Central memory CD8-positive, alpha-beta T cell (primary cell): ENCODE measurements around the gene RBM42.
A peak's percentile ranks its signal among the peaks of the same experiment; 100 is the strongest.
"Not testable (repeated sequence)": the region's sequence is repeated elsewhere in the genome, so short reads cannot be mapped to it uniquely, and the experiment has no call there.

Source experiments
- ATAC-seq: fragments of 150-1000 bp; cut with Tn5 transposase; replicated peaks from 2 replicates; pipeline ENCODE4 v1.10.0; 2022; ENCODE audit warnings: mild to moderate bottlenecking, moderate FRiP score, moderate number of reproducible peaks; ENCODE audit not compliant: poor library complexity, severe bottlenecking; ENCODE audit errors: extremely low read depth
- DNase-seq, 2 donors: peaks; one replicate each; pipeline ENCODE4 v3.0.0; 2021; ENCODE audit warnings: low spot score in 2 of 2
- H3K27ac Mint-ChIP-seq: one replicate; pipeline ENCODE4 v1.8.0; 2022; ENCODE audit warnings: low read depth, mild to moderate bottlenecking, moderate library complexity, mixed read lengths
- H3K27me3 Mint-ChIP-seq: one replicate; pipeline ENCODE4 v1.8.0; 2022; ENCODE audit warnings: mixed read lengths
- H3K36me3 Mint-ChIP-seq: one replicate; pipeline ENCODE4 v1.8.0; 2022; ENCODE audit warnings: mild to moderate bottlenecking, moderate library complexity, mixed read lengths; ENCODE audit not compliant: insufficient read depth
- H3K4me1 Mint-ChIP-seq: one replicate; pipeline ENCODE4 v1.8.0; 2022; ENCODE audit warnings: mixed read lengths
- H3K4me3 Mint-ChIP-seq: one replicate; pipeline ENCODE4 v1.8.0; 2022; ENCODE audit warnings: mild to moderate bottlenecking, moderate library complexity, mixed read lengths
- H3K9me3 Mint-ChIP-seq: one replicate; pipeline ENCODE4 v1.8.0; 2022; ENCODE audit warnings: mixed read lengths

RBM42 gene

DNA sequence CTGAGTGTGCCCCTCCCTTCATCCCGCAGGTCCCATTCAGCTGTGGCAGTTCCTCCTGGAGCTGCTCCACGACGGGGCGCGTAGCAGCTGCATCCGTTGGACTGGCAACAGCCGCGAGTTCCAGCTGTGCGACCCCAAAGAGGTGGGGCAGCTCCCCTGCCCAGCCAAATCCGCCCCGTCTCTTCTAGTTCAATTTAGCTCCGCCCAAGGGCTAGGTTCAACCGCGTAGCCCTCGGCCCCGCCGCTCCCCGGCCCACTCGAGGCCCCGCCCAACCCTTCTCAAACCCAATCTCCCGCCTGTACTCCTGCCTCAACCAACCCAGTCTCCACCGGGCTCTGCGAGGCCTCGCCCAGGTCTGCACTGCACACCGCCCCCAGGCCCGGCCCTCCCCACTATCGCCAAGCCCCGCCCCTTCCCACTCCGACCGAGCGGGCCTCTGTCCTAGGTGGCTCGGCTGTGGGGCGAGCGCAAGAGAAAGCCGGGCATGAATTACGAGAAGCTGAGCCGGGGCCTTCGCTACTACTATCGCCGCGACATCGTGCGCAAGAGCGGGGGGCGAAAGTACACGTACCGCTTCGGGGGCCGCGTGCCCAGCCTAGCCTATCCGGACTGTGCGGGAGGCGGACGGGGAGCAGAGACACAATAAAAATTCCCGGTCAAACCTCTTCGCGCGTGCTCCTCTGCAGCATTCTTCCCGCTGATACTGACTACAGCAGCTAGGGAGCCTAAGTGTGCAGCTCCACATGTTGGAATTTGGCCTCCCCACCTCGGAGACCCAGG is 15.6 kb downstream of the RBM42 start:
- H3K4me1 Mint-ChIP-seq: peaks cover 30% of the 10 kb centered on the region
- DNase-seq (peak; percentile 84 to 88), ATAC-seq (peak; percentile 83)
- peak overlapping the region; percentile 86 for H3K4me3 Mint-ChIP-seq
- no peaks in the 10 kb centered on the region for H3K27me3 Mint-ChIP-seq
- peaks cover 10% of the 10 kb centered on the region for H3K36me3 Mint-ChIP-seq
- no peaks in the 10 kb centered on the region for H3K9me3 Mint-ChIP-seq
- H3K27ac Mint-ChIP-seq: peak overlapping the region; percentile 63

DNA sequence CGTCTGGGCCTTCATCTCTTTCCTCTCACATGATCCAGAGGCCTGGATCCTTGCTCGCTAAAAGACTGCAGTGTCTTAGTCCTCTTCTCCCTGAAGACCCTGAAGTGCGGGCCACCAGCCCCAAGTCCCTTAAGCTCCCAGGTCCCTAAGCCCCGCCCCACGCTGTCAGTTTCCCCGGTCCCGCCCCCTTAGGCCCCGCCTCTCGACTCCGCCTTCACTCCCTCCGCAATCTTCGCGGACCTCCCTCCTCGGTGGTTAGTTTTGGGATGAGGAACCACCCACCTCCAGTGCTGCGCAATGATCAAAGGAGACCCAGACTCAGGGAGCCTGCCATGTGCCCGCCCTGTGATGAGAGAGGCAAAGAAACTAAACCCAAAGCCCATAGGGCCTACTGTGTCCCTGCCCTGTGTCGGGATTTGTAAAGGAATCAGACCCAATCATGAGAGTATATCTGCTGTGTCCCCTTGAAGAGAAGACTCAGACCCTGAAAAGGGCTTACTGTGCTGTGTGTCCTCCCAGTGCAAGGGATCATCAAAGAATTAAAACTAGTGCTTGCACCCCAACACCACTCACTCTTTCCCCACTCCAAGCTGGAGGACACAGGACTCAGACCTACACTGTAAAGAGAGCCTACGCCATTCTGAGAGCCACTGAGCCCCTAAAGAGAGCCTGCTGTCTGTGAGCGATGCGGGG is 16.3 kb downstream of the RBM42 start:
- peak; percentile 25 to 37 for DNase-seq
- no peaks in the 10 kb centered on the region for H3K9me3 Mint-ChIP-seq
- H3K4me1 Mint-ChIP-seq: peaks cover 30% of the 10 kb centered on the region
- no peaks in the 10 kb centered on the region for H3K27me3 Mint-ChIP-seq
- H3K36me3 Mint-ChIP-seq: peaks cover 13% of the 10 kb centered on the region
- ATAC-seq: no peak
- H3K4me3 Mint-ChIP-seq: peak overlapping the region; percentile 86
- H3K27ac Mint-ChIP-seq: peak overlapping the region; percentile 63

DNA sequence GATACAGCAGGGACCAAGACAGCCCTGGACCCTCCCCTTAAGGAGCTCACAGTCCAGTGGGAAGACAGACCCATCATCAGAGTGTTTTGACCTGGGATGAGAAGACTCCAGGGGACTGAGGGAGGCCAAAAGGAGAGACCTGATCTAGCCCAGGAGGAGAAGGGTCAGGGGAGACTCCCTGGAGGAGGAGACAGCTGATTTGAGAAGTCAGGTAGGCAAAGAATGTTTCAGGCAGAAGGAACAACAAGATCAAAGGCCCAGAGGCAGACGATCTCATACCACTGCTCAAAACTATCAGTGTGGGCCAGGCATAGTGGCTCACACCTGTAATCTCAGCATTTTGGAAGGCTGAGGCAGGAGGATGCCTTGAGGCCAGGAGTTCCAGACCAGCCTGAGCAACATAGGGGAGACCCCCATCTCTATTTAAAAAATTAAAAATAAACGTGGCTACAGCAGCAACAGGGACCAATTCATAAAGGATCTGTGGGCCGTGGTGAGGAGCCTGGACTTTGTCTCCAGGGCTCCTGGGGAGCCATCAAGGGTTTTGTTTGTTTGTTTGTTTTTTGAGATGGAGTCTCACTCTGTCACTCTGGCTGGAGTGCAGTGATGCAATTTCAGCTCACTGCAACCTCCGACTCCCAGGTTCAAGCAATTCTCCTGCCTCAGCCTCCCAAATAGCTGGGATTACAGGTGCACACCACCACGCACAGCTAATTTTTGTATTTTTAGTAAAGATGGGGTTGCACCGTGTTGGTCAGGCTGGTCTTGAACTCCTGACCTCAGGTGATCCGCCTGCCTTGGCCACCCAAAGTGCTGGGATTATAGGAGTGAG is 17.1 kb downstream of the RBM42 start:
- ATAC-seq (no peak), DNase-seq (no peak)
- Mint-ChIP-seq H3K36me3 (peaks cover 13% of the 10 kb centered on the region), H3K27ac (peak overlapping the region; percentile 63), H3K27me3 (no peaks in the 10 kb centered on the region), H3K9me3 (no peaks in the 10 kb centered on the region), H3K4me3 (peak overlapping the region; percentile 86), H3K4me1 (peaks cover 31% of the 10 kb centered on the region)

DNA sequence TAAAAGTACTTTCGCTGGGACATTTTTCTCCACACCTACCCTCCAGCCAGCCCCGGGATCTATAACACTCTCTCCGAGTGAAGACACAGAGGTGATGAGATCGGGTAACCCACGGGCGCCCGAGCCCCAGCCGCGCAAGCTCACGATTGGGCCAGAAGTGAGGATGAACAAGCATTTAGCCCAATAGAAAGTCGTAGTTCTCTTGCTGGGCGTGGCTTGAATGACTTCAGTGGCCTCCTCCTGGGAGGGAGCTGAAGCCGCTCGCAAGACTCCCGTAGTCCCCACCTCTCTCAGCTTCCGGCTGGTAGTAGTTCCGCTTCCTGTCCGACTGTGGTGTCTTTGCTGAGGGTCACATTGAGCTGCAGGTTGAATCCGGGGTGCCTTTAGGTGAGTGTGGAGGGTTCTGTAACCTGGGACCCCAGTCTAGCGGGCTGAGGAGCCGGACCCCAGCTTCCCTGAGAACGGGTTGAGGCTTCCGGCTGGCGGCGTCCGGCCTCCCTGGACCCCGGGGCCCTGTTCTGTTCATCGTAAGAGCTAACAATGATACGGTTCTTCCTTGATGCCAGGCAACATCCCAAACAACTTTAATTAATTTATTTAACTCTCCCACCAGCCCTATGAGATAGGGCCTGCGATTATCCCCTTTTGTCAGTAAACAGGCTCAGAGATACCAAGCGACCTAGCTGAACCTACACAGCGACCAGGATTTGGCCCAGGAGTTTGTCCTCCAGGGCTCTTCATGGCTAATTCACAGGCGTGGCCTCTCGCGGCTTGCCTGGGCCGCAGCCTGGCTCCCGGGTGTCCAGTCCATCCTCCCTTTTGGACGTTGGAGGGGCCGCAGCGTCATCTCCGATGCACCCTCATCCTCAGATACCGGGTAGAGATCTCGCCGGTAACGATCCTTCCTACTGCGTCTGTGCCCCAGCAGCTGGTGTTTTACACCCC is 19.5 kb downstream of the RBM42 start, which contains the start of gene COX6B1:
Gene COX6B1 (plus strand): TSS at position 307 of the 945 bp plus-strand sequence. CDS start 2,921 bp downstream, outside the sequence.
- Mint-ChIP-seq H3K36me3 (peaks cover 30% of the 10 kb centered on the region), H3K4me1 (peaks cover 35% of the 10 kb centered on the region), H3K27me3 (no peaks in the 10 kb centered on the region), H3K4me3 (peak within 1 kb of the TSS; percentile 89), H3K9me3 (no peaks in the 10 kb centered on the region), H3K27ac (peak within 1 kb of the TSS; percentile 82)
- DNase-seq (peak; percentile 78 to 90), ATAC-seq (peak; percentile 75)

DNA sequence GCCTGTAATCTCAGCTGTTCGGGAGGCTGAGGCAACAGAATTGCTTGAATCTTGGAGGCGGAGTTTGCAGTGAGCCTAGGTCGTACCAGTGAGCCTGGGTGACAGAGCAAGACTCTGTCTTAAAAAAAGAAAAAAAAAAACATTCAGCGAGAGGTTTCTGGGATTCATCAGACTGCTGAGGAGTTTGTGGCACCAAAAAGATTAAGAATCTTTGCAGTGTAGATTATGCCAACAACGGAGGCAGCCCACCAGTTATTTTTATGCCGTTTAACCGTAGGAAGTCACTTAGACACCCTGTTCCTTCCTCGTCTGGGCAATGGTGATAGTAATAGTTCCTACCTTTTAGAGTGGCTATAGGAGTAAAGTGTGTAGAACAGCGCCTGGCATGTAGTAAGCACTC is 21.7 kb downstream of the RBM42 start:
- Mint-ChIP-seq H3K36me3 (peaks cover 50% of the 10 kb centered on the region), H3K27ac (no peak overlapping the region), H3K4me1 (peaks cover 22% of the 10 kb centered on the region), H3K27me3 (no peaks in the 10 kb centered on the region), H3K9me3 (no peaks in the 10 kb centered on the region), H3K4me3 (no peak overlapping the region)
- DNase-seq (no peak), ATAC-seq (no peak)

DNA sequence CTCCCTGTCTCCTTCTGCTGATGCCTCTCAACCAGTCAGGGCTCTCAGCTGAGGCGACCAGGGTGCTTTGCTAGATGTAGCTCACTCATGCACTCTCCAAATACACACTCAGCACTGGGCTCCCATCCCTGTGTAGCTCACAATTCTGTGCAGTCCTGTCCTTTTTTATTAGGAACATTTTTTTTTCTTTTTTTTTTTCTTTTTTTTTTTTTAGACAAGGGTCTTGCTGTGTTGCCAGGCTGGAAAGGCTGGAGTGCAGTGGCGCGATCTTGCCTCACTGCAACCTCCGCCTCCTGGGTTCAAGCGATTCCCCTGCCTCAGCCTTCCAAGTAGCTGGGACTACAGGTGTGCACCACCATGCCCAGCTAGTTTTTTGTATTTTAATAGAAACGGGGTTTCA is 26.0 kb downstream of the RBM42 start:
- not testable (repeated sequence) for H3K27me3 Mint-ChIP-seq, H3K4me3 Mint-ChIP-seq, H3K9me3 Mint-ChIP-seq, ATAC-seq, H3K27ac Mint-ChIP-seq, DNase-seq
- H3K4me1 Mint-ChIP-seq: peaks cover 17% of the 10 kb centered on the region
- H3K36me3 Mint-ChIP-seq: peaks cover 82% of the 10 kb centered on the region

DNA sequence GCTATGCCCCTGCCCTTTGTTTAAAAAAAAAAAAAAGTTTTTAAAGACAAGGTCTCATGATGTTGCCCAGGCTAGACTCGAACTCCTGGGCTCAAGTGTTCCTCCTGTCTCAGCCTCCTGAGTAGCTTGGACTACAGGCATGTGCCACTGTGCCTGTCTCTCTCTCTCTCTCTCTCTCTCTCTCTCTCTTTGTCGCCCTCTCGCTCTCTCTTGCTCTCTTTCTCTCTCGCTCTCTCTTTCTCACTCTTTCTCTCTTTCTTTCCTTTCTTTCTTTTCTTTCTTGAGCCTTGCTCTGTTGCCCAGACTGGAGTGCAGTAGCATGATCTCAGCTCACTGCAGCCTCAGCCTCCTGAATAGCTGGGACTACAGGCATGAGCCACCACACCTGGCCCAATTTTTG is 26.8 kb downstream of the RBM42 start:
- peaks cover 87% of the 10 kb centered on the region for H3K36me3 Mint-ChIP-seq
- DNase-seq: no peak
- no peaks in the 10 kb centered on the region for H3K27me3 Mint-ChIP-seq
- ATAC-seq: no peak
- H3K4me3 Mint-ChIP-seq: no peak overlapping the region
- no peak overlapping the region for H3K27ac Mint-ChIP-seq
- H3K4me1 Mint-ChIP-seq: peaks cover 17% of the 10 kb centered on the region
- no peaks in the 10 kb centered on the region for H3K9me3 Mint-ChIP-seq

DNA sequence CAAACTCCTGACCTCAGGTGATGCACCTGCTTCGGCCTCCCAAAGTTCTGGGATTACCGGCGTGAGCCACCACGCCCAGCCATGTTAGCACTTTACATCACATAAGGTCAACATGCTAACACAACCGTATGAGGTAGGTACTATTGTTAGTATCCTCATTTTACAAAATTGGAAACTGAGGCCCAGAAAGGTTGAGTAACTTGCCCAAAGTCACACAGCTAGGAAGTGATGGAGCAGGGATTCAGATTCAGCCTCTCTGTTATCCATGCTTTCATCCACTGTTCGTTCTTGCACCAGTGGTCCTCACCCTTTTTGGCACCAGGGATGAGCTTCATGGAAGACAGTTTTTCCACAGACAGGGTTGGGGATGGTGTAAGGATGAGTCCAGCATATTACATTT is 27.9 kb downstream of the RBM42 start:
- peaks cover 12% of the 10 kb centered on the region for H3K4me1 Mint-ChIP-seq
- no peaks in the 10 kb centered on the region for H3K27me3 Mint-ChIP-seq
- ATAC-seq: no peak
- no peak overlapping the region for H3K4me3 Mint-ChIP-seq
- H3K27ac Mint-ChIP-seq: no peak overlapping the region
- no peaks in the 10 kb centered on the region for H3K9me3 Mint-ChIP-seq
- H3K36me3 Mint-ChIP-seq: peaks cover 87% of the 10 kb centered on the region
- DNase-seq: no peak

DNA sequence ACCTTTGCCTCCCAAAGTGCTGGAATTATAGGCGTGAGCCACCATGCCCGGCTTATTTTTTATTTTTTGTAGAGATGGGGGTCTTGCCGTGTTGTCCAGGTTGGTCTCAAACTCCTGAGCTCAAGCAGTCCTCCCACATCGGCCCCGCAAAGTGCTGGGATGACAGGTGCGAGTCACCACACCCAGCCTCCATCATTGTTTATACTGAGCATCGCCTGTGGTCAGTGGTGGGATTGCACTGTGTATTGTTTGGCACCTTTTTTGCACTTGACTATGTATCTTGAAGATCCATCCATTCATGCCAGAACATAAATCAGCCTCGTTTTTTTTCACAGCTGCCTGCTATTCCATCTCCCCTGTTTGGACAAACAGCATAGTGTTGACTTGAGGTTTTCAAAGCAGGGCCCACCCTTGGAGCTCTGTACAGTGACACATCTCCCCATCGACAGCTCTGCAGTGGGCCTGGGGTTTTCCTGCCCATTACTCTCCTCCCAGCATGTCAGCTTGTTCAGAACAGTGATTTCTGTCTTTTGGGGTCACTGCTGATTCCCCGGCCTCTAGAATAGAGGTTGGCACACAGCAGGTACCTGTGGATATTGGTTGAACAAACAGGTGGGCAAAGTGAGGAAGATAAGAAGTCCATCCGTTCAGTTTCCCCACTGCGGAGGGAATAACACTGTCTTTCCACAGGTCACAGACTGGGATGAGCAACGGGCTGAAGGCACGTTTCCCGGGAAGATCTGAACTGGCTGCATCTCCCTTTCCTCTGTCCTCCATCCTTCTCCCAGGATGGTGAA is 29.3 kb downstream of the RBM42 start:
- no peaks in the 10 kb centered on the region for H3K9me3 Mint-ChIP-seq
- DNase-seq: no peak

DNA sequence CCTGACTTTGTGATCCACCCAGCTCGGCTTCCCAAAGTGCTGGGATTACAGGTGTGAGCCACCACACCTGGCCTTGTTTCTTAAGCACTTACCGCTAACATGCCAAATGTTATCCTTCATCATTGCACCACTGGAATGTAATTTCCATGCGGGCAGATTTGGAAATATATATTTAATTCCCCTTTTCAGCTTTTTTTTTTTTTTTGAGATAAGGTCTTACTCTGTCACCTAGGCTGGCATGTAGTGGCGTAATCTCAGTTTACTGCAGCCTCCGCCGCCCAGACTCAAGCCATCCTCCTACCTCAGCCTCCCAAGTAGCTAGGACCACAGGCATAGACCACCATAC is 33.1 kb downstream of the RBM42 start:
- no peak overlapping the region for H3K27ac Mint-ChIP-seq
- no peak for ATAC-seq
- no peak overlapping the region for H3K4me3 Mint-ChIP-seq
- no peaks in the 10 kb centered on the region for H3K27me3 Mint-ChIP-seq
- H3K4me1 Mint-ChIP-seq: peaks cover 5% of the 10 kb centered on the region
- H3K9me3 Mint-ChIP-seq: no peaks in the 10 kb centered on the region
- H3K36me3 Mint-ChIP-seq: peaks cover 58% of the 10 kb centered on the region
- no peak for DNase-seq

More for the DNA sequence above, 29.3 kb downstream of the RBM42 start:
- Mint-ChIP-seq H3K27ac (no peak overlapping the region), H3K27me3 (no peaks in the 10 kb centered on the region), H3K36me3 (peaks cover 85% of the 10 kb centered on the region), H3K4me1 (peaks cover 12% of the 10 kb centered on the region), H3K4me3 (no peak overlapping the region)
- no peak for ATAC-seq

DNA sequence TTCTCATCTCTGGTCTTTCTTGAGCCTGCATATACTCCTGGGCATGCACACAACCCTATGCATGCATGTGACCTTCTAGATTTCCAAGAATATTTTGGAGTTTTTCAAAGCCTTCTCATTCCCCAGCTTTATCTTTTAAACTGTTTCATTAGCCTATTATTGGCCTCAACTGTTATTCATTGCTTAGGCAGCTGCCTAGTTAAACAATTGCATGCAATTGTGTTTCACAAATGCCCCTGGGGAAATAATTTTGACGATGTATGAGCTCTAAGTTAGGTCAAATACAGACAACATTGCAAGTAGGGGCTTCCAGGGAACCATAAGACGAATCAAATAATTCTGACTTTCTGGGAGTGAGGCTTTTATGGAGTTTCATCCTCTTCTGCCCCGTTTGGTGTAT is 35.1 kb downstream of the RBM42 start:
- Mint-ChIP-seq H3K4me1 (no peaks in the 10 kb centered on the region), H3K27me3 (no peaks in the 10 kb centered on the region), H3K9me3 (no peaks in the 10 kb centered on the region), H3K4me3 (no peak overlapping the region), H3K36me3 (peaks cover 41% of the 10 kb centered on the region), H3K27ac (no peak overlapping the region)
- no peak for ATAC-seq
- no peak for DNase-seq
